Measurements from ENCODE around the gene EEF2K.
A peak's percentile ranks its signal among the peaks of the same experiment; 100 is the strongest.

EEF2K gene

GRCh38 chr16:22190081-22190775, 15.8 kb upstream of the EEF2K start:
- H3K4me3 ChIP-seq (ENCODE audit: insufficient read length, low read depth): peak overlapping the region; percentile 85
- H3K9ac ChIP-seq (ENCODE audit: insufficient read length, low read depth): peak overlapping the region; percentile 79
- peak; percentile 97 for DNase-seq (ENCODE audit: low read depth, low spot score)
- H3K9me3 ChIP-seq (ENCODE audit: insufficient read depth, low read length): no peaks in the 10 kb centered on the region
- H3K4me1 ChIP-seq (ENCODE audit: insufficient read depth, insufficient read length): peaks cover under 1% of the 10 kb centered on the region
- no peak for TF ChIP-seq SUZ12 (IDR thresholded peaks at IDR 0.05; ENCODE audit: extremely low read depth, insufficient read depth, insufficient read length)
- TF ChIP-seq ZNF274 (IDR thresholded peaks at IDR 0.05; ENCODE audit: low read depth, low read length): no peak
- TF ChIP-seq YY1 (IDR thresholded peaks at IDR 0.05; ENCODE audit: insufficient read depth, insufficient read length): no peak
- no peaks in the 10 kb centered on the region for H3K36me3 ChIP-seq (ENCODE audit: insufficient read depth, insufficient read length, low read length)
- peaks cover 11% of the 10 kb centered on the region for H3K27me3 ChIP-seq (ENCODE audit: insufficient read depth, insufficient read length)

- Histone ChIP-seq H3K9me3 (ENCODE audit: insufficient read depth, low read length) (no peaks in the 10 kb centered on the region), H3K4me3 (ENCODE audit: insufficient read length, low read depth) (peak overlapping the region; percentile 54), H3K36me3 (ENCODE audit: insufficient read depth, insufficient read length, low read length) (no peaks in the 10 kb centered on the region), H3K27me3 (ENCODE audit: insufficient read depth, insufficient read length) (peaks cover 11% of the 10 kb centered on the region), H3K9ac (ENCODE audit: insufficient read length, low read depth) (peak overlapping the region; percentile 76), H3K4me1 (ENCODE audit: insufficient read depth, insufficient read length) (no peaks in the 10 kb centered on the region)
- TF ChIP-seq ZNF274 (IDR thresholded peaks at IDR 0.05; ENCODE audit: low read depth, low read length) (no peak), SUZ12 (IDR thresholded peaks at IDR 0.05; ENCODE audit: extremely low read depth, insufficient read depth, insufficient read length) (no peak), YY1 (IDR thresholded peaks at IDR 0.05; ENCODE audit: insufficient read depth, insufficient read length) (no peak)
- peak; percentile 98 for DNase-seq (ENCODE audit: low read depth, low spot score)
These were observed 15.1 kb upstream of the EEF2K start for GRCh38 chr16:22190776-22191531.

GRCh38 chr16:22191532-22192260, 14.4 kb upstream of the EEF2K start:
- TF ChIP-seq ZNF274 (IDR thresholded peaks at IDR 0.05; ENCODE audit: low read depth, low read length) (no peak), SUZ12 (IDR thresholded peaks at IDR 0.05; ENCODE audit: extremely low read depth, insufficient read depth, insufficient read length) (no peak), YY1 (IDR thresholded peaks at IDR 0.05; ENCODE audit: insufficient read depth, insufficient read length) (no peak)
- Histone ChIP-seq H3K4me3 (ENCODE audit: insufficient read length, low read depth) (peak overlapping the region; percentile 54), H3K4me1 (ENCODE audit: insufficient read depth, insufficient read length) (no peaks in the 10 kb centered on the region), H3K27me3 (ENCODE audit: insufficient read depth, insufficient read length) (peaks cover 11% of the 10 kb centered on the region), H3K9me3 (ENCODE audit: insufficient read depth, low read length) (no peaks in the 10 kb centered on the region), H3K9ac (ENCODE audit: insufficient read length, low read depth) (peak overlapping the region; percentile 76), H3K36me3 (ENCODE audit: insufficient read depth, insufficient read length, low read length) (no peaks in the 10 kb centered on the region)
- DNase-seq (ENCODE audit: low read depth, low spot score): no peak

- no peak for TF ChIP-seq ZNF274 (IDR thresholded peaks at IDR 0.05; ENCODE audit: low read depth, low read length)
- no peak for TF ChIP-seq SUZ12 (IDR thresholded peaks at IDR 0.05; ENCODE audit: extremely low read depth, insufficient read depth, insufficient read length)
- TF ChIP-seq YY1 (IDR thresholded peaks at IDR 0.05; ENCODE audit: insufficient read depth, insufficient read length): no peak
- no peak for DNase-seq (ENCODE audit: low read depth, low spot score)
- Histone ChIP-seq H3K4me3 (ENCODE audit: insufficient read length, low read depth) (no peak overlapping the region), H3K36me3 (ENCODE audit: insufficient read depth, insufficient read length, low read length) (no peaks in the 10 kb centered on the region), H3K9me3 (ENCODE audit: insufficient read depth, low read length) (no peaks in the 10 kb centered on the region), H3K9ac (ENCODE audit: insufficient read length, low read depth) (no peak overlapping the region), H3K4me1 (ENCODE audit: insufficient read depth, insufficient read length) (no peaks in the 10 kb centered on the region), H3K27me3 (ENCODE audit: insufficient read depth, insufficient read length) (peaks cover 11% of the 10 kb centered on the region)
These were observed 13.6 kb upstream of the EEF2K start for GRCh38 chr16:22192261-22193062.

GRCh38 chr16:22193063-22193411, 13.0 kb upstream of the EEF2K start:
- Histone ChIP-seq H3K9me3 (ENCODE audit: insufficient read depth, low read length) (no peaks in the 10 kb centered on the region), H3K36me3 (ENCODE audit: insufficient read depth, insufficient read length, low read length) (no peaks in the 10 kb centered on the region), H3K4me3 (ENCODE audit: insufficient read length, low read depth) (no peak overlapping the region), H3K27me3 (ENCODE audit: insufficient read depth, insufficient read length) (peaks cover 11% of the 10 kb centered on the region), H3K9ac (ENCODE audit: insufficient read length, low read depth) (no peak overlapping the region), H3K4me1 (ENCODE audit: insufficient read depth, insufficient read length) (no peaks in the 10 kb centered on the region)
- TF ChIP-seq SUZ12 (IDR thresholded peaks at IDR 0.05; ENCODE audit: extremely low read depth, insufficient read depth, insufficient read length): no peak
- DNase-seq (ENCODE audit: low read depth, low spot score): no peak

GRCh38 chr16:22194707-22195444, 11.2 kb upstream of the EEF2K start:
- H3K9ac ChIP-seq (ENCODE audit: insufficient read length, low read depth): no peak overlapping the region
- peaks cover 3% of the 10 kb centered on the region for H3K27me3 ChIP-seq (ENCODE audit: insufficient read depth, insufficient read length)
- H3K9me3 ChIP-seq (ENCODE audit: insufficient read depth, low read length): no peaks in the 10 kb centered on the region
- TF ChIP-seq SUZ12 (IDR thresholded peaks at IDR 0.05; ENCODE audit: extremely low read depth, insufficient read depth, insufficient read length): no peak
- no peak for TF ChIP-seq YY1 (IDR thresholded peaks at IDR 0.05; ENCODE audit: insufficient read depth, insufficient read length)
- TF ChIP-seq ZNF274 (IDR thresholded peaks at IDR 0.05; ENCODE audit: low read depth, low read length): no peak
- H3K4me3 ChIP-seq (ENCODE audit: insufficient read length, low read depth): no peak overlapping the region
- peaks cover 2% of the 10 kb centered on the region for H3K4me1 ChIP-seq (ENCODE audit: insufficient read depth, insufficient read length)
- no peak for DNase-seq (ENCODE audit: low read depth, low spot score)
- no peaks in the 10 kb centered on the region for H3K36me3 ChIP-seq (ENCODE audit: insufficient read depth, insufficient read length, low read length)

Measured in NT2/D1 (cell line).